GM19438 (cell line): ENCODE results near the gene KRT80.
"Not testable (repeated sequence)": the region's sequence is repeated elsewhere in the genome, so short reads cannot be mapped to it uniquely, and the experiment has no call there.

Source experiments
- ATAC-seq: cut with Tn5 transposase; IDR thresholded peaks from one replicate; pipeline ENCODE4 v1.9.1; 2021; ENCODE audit warnings: low read depth; ENCODE audit not compliant: unreplicated experiment

KRT80 gene

DNA sequence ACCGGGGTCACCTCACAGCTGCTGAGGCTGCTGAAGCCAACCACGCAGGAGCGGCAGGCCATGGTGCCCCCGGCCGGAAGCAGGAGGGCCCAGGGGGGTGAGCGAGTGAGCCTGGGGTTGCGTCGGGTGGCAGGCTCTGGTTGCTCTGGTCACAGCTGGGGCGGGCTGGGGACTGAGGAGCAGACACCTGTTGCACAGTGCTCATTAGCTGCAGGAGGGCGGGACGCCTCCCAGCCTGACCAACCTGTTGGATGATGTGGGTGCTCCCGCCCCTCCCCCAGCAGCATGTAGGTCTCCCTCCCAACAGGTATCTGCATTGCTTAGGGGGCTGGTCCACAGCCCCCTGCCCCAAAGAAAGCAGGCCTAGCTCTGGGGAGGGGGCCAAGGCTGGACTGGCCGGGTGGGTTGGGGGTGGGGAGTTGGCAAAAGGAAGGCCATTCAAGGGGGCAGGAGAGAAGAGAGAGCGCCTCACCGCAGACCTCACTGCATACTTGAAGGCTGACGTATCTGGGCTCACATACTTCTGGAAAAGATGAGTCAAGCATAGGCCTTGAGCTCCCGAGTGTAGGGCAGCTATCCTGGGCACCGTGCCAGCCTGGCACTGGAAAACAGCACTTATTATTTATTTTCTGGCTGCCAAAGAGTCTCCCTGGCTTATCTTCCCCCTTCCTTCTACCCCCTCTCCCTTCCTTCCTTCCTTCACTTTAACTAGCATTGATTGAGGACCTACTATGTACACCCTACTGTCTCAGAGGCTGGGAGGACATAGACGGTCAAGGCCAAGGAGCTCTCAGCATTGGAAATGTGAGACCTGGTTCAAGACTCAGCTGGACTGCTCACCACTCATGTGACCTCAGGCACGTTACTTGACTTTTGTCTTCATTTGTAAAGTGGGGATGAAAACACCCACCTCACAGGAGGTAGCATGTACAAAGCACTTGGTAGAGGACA lies at the start of gene KRT80:
Gene KRT80, minus strand, starts transcription at position 174 of the 951 bp plus-strand sequence. Its CDS starts 112 bp downstream, at position 62.
- no peak for ATAC-seq

DNA sequence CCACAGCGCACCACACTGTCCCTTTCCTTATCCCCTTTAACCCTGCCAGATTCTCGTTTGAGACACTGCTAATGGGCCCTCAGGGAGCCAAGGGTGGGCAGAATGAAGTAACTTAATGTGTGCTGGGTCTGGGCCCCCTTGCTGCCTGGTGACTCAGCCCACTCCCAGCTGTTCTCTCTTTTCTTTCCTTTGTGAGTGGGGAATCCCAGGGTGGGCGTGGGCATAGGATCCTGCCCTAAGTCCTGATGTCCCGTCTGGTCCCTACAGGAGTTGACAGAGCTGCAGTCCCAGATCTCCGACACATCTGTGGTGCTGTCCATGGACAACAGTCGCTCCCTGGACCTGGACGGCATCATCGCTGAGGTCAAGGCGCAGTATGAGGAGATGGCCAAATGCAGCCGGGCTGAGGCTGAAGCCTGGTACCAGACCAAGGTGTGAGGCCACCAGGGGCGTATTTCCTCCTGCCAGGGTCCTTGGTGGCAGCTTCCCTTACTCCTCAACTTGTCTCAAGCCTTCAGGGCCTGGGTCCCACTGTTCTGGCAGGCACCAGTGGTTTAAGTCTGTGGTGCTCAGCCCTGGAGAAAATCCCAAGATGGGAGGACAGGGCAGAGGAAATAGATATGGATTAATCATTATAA lies 49.5 kb upstream of the KRT80 start:
- no peak for ATAC-seq

DNA sequence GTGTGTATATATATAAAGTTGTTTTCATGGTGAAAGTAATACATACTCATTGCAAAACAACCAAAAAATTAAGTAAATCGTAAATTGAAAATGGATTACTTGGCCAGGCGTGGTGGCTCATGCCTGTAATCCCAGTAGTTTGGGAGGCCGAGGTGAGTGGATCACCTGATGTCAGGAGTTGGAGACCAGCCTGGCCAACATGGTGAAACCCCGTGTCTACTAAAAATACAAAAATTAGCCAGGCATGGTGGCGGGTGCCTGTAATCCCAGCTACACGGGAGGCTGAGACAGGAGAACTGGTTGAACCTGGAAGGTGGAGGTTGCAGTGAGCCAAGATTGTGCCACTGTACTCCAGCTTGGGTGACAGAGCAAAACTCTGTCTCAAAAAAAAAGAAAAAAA lies 48.4 kb upstream of the KRT80 start:
- not testable (repeated sequence) for ATAC-seq

DNA sequence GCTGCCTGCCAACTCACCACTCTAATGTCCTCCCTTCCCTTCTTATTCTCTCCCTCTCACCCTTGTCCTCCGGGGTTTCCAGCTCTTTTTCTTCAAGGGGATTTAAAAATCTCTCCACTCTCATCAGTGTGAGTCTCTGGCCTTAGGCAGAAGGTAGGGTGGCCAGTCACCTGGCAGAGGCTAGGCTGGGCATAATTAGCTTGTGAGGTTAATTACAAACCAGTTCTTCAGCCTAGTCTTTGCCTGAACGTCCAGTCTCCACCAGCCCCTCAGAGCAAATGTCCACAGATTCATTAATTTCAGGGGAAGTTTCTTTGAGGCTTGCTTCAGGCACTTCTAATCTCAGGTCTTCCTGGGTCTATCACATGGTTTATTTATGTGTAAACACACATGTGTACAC lies 48.0 kb upstream of the KRT80 start:
- no peak for ATAC-seq

DNA sequence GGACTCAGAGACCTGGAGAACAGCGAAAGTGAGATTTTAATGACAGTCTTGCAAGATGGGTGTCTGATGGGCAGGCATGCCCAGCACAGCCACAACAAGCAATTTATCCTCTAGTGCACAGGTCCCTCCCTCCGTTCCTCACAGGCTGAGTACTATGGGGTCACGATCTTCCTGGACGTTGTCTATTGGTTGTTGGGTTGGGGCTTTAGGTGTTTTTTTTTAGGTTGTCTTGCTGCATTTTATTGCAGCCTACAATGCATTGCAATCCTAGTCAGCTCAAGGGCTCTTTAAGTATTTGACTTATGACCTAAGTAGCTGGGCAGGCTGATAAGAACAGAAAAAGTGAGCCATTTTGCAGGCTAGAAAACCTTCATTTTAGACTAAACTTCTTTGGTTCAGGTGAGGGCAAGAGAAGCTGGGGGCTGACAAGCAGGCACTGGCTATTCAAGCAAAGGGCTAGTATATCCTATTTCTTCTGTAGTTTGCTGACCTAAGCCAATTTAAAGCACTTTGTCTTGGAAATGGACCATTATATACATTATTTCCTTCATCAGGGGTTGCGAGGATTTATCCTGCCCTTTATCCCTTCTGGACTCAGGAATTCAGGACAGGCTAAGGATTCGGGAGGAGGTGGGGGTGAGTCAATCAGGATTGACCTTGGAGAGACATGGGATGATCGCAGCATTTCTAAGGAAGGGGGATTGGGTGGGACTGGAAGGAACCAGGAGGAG lies 47.3 kb upstream of the KRT80 start:
- ATAC-seq, result no peak

DNA sequence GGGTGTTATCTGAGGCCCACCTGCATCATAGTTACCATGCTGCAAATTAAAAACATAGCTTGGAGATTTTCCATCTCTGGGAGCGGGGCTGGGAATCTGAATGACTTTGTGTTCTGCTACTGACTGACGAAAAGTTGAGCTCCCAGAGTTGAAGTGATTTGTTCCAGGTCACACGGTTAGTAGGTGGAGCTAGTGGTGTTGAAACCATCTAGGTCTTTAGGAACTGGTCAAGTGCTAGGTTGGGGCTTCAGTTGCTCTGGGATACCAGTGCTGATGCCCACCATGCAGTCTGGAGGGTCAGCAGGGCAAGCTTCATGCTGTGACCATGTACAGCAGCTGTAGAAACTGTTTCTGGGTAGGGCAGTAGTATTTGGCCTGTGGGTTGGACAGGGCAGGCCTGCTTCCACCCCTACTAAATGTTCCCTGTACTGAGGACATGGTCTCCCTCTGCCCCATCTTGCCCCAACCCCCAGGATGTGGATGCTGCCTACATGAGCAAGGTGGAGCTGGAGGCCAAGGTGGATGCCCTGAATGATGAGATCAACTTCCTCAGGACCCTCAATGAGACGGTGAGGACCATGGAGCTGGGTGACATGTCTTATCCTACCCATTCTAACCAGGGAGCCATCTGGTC lies 46.5 kb upstream of the KRT80 start:
- ATAC-seq, result no peak

DNA sequence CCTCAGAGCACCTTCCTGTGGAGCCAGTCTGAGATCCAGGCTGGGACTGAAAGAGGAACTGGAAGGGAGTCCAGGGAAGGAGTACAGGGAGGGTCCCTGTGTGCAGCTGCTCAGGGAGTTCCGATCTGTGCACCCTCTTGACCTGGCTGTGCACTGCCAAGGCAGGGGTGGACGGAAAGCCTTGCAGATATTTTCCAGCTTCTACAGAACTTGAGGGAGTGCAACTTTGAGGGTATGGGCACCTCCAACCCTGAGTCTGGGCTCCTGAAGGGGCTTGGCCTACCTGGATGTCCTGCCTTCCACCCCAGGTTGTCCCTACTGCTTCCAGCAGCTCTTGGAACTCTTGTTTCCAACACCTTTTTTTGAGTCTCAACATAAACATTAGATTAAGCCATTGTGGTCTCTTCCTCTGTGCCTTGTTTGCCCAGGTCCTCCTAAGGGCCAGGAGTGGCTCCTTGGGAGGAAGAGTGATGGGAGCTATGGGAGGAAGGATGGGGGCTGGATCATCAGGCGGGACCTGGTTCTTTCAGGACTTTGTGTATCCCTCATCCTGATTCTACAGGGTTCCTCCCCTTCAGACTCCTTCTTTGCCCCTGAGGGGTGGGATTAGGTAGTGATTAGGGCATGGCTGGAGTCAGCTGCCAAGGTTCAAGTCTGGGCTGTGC lies 44.7 kb upstream of the KRT80 start:
- no peak for ATAC-seq

DNA sequence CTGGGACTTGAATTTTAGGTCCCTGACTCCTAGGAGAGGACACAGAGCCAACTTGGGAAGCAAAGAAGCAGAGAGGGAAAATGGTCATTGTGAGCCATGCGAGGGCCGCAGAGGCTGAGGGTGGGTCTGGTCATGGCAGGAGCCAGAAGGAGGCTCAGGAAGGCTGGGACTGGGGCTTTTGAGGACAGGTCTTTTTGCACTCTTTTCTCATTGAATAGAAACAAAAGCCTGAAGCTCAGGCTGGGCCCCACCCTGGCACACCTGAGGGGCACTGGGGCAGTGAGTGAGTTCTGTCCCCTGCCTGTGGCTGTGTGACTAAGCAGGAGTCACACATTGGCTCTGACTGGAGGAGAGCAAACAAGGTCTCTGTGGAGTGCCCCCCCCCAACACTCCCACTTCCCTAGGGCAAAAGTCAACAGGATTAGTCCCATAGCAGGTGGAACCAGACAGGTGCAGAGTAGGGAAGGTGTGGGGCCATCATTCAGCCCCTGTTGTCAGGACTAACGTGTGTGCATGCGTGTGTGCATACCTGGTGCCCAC lies 44.1 kb upstream of the KRT80 start:
- ATAC-seq, result no peak

DNA sequence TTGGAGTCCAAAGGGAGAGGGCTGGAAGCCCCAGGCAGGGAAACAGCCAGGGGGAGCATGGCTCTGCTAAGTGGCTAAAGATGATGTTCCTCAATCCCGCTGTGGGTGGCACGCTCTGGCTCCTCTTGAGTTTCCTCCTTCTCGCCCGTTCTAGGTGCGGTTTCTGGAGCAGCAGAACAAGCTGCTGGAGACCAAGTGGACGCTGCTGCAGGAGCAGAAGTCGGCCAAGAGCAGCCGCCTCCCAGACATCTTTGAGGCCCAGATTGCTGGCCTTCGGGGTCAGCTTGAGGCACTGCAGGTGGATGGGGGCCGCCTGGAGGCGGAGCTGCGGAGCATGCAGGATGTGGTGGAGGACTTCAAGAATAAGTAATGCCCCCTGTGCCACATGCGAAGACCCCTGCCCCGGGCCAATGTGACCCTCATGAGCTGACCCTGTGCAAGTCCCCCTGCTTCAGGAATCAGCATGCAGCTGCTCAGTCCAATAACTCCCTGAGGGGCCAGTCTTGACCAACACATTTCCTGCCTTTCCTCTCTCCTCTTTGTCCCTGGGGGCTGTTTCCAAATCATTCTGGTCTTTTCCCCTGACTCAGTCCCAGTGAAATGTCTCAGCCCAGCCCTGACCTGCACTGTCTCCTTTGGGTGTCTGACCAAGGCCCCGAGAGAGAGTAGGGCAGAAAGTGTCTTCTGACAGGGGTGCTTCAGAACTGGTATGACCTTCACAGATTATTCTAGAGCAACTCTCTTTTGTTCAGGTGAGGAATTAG lies 43.4 kb upstream of the KRT80 start:
- ATAC-seq, result no peak

DNA sequence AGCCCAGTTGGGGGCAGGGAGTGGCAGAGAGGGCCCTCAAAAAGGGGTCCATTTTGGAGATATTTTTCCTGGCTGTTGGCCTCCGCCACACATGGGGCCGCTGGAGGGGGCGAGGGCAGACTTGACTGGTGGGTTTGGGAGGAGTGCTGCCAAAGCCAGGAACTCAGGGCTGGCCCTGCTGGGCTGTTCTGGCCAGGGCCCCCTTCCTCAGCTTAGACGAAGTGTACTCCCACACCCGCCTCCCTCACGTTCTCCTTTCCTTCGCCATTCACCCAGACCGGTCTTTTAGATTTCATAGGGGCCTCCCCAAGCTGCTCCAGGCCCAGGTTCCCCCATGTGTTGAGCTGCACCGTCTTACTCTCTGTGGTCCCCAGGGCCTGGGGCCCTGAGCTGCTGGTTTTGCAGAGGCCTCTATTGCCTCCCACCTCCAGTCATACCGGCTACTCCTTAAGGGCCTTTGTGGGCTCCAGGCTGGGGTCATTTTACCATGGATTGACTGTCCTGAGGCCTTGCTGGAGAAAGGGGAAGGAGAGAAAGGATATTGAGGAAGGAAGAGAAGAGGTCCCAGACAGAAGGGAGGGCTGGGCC lies 42.5 kb upstream of the KRT80 start:
- no peak for ATAC-seq

DNA sequence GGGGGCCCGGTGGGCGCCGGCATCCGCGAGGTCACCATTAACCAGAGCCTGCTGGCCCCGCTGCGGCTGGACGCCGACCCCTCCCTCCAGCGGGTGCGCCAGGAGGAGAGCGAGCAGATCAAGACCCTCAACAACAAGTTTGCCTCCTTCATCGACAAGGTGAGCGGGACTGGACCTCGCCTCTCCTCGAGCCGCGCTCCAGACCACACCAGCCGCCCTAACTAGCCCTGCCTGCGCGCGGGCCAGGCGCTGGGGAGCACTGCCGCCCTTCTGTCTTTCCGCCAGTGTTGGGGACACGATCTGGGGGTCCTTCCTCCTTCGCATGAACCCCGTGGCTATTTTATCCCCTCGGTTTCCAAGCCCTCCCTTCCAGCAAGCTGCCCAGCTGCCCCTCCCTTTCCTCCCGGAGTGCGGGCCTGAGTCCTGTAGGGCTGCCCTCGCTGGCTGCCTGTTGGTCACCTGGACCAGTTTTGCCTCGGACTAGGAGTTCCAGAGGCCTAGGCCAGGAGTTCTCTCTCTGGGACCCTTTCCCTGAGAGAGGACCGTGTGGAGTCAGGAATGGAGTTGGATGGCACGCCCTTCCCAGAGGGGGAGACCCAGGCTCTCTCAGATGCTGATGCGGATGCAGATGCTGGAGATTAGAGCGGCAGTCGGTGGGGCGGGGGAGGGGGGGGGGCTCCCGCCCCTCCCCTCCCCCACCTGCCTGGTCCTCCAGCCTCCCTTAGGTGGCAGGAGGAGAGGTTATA lies 41.8 kb upstream of the KRT80 start:
- no peak for ATAC-seq

DNA sequence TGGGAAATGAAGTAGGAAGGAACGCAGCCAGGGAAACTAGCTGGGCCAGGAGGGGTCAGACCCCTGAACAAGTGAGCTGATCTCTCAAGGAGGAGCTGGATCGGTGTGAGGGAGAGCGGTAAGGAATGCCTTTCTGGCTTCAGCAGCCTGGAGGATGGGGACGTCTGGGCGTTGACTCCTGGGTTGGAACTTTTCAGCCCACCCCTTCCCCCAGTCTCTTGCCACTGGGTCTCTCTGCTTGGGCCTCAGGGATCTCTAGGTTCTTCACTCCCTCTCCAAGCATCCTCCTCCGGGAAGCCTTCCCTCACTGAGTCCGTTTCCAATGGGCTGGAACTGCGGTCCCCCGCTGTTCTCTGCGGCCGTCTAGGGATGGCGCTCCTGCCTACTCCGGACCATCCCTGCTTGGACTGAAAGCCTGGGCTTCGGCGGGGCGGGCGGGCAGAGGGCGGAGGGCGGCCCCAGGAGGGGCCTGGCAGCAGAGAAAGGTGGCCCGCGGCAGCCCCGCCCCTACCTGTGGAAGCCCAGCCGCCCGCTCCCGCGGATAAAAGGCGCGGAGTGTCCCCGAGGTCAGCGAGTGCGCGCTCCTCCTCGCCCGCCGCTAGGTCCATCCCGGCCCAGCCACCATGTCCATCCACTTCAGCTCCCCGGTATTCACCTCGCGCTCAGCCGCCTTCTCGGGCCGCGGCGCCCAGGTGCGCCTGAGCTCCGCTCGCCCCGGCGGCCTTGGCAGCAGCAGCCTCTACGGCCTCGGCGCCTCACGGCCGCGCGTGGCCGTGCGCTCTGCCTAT lies 41.1 kb upstream of the KRT80 start, which contains the start of gene KRT7:
Gene KRT7, plus strand, starts transcription at position 570 of the 788 bp plus-strand sequence. Its CDS starts 54 bp downstream, at position 624.
- ATAC-seq, result no peak

DNA sequence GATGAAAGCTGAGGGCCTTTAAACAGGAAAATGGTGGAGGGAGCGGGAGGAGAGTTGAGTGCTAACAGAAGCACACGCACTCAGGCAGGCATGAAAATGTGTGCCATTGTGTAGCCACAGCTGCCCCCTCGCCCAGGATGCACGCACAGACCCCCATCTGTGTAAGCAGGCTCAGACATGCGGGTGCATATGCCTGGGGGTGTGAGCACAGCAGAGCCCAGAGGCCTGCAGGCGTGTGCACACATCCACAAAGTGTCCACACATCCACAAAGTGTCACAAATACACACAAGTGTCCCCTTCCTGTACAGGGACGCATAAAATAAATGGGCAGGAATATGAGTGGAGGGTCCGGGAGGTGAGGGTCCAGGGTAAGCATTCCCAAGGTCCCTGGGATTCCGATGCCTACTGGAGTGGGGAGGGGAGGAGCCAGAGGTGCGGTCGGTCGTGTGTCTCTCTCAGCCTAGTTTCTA lies 40.4 kb upstream of the KRT80 start:
- no peak for ATAC-seq

DNA sequence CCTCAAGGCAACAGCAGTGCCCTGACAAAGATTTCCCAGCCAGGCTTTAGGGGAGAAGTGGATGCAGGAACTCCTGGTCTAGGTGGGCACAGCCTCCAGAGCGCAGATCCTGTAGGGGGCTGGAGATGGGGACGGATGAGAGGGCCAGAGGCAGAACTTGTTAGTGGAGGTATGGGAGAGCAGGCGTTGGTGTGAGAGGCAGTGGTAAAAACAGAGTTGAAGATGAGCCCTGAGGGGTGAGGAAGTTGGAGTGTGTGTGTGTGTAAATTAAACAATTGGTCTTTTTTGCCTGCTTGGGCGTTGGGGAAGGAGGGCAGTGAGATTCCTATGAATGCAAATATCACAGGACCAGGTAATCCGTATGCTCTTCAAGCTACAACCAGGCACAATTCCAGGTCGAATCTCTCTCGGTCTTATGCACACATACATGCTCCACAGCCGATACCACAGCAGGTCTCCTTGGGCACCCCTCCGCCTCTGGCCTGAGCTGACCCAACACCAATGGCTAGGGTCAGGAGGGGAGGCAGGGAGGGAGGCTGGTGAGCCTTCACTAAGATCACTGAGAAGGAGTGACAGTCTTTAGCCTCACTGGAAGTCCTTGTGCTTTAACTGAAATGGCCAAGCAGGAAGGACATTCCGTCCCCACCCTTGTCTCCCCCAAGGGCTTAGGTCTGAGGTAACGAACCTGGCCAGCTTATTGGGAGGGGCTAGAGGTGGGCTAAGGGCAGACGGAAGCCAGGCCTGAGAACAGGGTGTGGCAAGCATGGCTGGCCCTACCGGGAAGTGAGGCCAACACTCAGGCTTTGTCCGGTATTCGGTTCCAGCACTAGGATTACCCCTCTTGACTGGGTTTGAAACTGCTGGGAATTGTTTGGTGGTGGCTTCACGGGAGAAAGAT lies 39.7 kb upstream of the KRT80 start:
- no peak for ATAC-seq

DNA sequence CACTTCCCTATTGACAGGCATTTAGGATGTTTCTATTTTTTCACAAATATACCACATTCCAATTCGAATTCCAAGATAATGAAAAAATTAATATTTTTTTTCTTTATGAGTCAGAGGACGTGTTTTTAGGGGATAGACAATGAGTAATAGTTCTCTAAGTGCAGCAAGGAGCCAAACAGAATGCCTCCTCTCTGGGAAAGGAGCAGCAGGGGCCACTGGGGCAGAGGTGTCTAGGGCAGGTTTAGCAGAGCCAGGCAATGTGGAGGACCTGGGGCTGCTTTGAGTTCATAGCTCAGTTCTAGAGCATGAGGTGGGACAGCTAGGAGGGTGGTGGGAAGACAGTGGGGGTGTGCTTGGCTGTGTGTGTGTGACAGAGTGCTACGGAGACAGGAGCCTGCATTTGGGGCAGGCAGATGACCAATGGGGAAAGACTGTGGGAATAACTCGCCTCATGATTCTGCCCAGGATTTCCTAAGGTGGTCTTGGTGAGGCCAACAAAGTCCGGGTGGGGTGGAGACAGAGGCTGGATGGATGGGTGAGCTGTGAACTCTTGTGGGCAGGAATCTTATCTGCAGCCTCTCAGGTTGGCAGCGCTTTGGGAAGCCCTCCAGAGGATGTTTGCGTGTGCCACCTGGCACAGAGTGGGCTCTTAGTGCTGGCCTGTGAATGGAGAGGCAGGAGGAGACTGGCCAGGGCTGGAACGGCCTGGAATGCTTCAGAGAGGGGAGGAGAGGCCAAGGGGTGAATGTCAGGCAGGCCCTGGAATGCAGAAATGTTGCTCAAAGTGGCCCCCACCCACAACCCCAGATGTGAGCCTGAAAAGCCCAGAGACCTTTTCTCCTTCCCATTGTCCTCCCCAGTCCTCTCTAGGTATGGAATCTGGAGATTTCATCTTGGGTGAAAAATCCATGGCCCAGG lies 38.8 kb upstream of the KRT80 start:
- no peak for ATAC-seq
